ENCODE measurements around the gene ZNF32. TPM values are rescaled to one million over a fixed set of nuclear protein-coding genes. Genes with fewer than 3 reads are reported as not detected.
A peak's percentile ranks its signal among the peaks of the same experiment; 100 is the strongest.

The ZNF32 gene
- total and polyA plus RNA-seq, 8 donors, result 14.8 to 56.3 (median 22.1) TPM

GRCh38 chr10:43680035-43680434 is 31.4 kb upstream of the ZNF32 start:
- peak overlapping the region in 1 of 4 donors; percentile 22 for H3K27ac ChIP-seq
- H3K9me3 ChIP-seq, result no peaks in the 10 kb centered on the region
- TF ChIP-seq CTCF (IDR thresholded peaks at IDR 0.05), result no peak
- H3K27me3 ChIP-seq, result no peaks in the 10 kb centered on the region
- DNase-seq (no peak), ATAC-seq (peak; percentile 5 to 31 (median 19)), FAIRE-seq (no peak)
- intact Hi-C loops (cut with DNase I), result loop anchor here in 1 of 3 donors (10.0 kb wide), 1 partner anchor 635 kb away; no protein-coding TSS in a partner anchor
- peaks cover 0 to 8% (median 3%) of the 10 kb centered on the region in 3 donors for H3K4me1 ChIP-seq
- no peaks in the 10 kb centered on the region for H3K36me3 ChIP-seq
- 70 to 75% methylated on average over 4 of the region's 4 CpGs for WGBS, 2 donors
- H3K4me3 ChIP-seq, result no peak overlapping the region

GRCh38 chr10:43679509-43679908 is 30.8 kb upstream of the ZNF32 start:
- peak; percentile 96 to 98 (median 96) for ATAC-seq
- no peak for FAIRE-seq
- WGBS, 2 donors, result 10 to 11% methylated on average over 7 of the region's 7 CpGs
- no peak overlapping the region for H3K4me3 ChIP-seq
- DNase-seq, result peak; percentile 81 to 96 (median 93)
- H3K4me1 ChIP-seq, result peaks cover 0 to 8% (median 0%) of the 10 kb centered on the region in 3 donors
- no peaks in the 10 kb centered on the region for H3K9me3 ChIP-seq
- H3K36me3 ChIP-seq, result no peaks in the 10 kb centered on the region
- H3K27ac ChIP-seq, result peak overlapping the region in 1 of 4 donors; percentile 22
- no peaks in the 10 kb centered on the region for H3K27me3 ChIP-seq
- no peak for TF ChIP-seq CTCF (IDR thresholded peaks at IDR 0.05)
- intact Hi-C loops (cut with DNase I), result no loop called here

GRCh38 chr10:43678654-43679053 is 30.0 kb upstream of the ZNF32 start:
- Histone ChIP-seq H3K27ac (no peak overlapping the region), H3K27me3 (no peaks in the 10 kb centered on the region), H3K4me3 (no peak overlapping the region), H3K4me1 (peaks cover 0 to 8% (median 0%) of the 10 kb centered on the region in 3 donors), H3K9me3 (no peaks in the 10 kb centered on the region), H3K36me3 (no peaks in the 10 kb centered on the region)
- intact Hi-C loops (cut with DNase I), result no loop called here
- 89 to 93% methylated on average over 10 of the region's 10 CpGs for WGBS, 2 donors
- ATAC-seq, result no peak
- no peak for FAIRE-seq
- no peak for TF ChIP-seq CTCF (IDR thresholded peaks at IDR 0.05)
- DNase-seq, result no peak

GRCh38 chr10:43676901-43677300 is 28.2 kb upstream of the ZNF32 start:
- 93 to 94% methylated on average over 7 of the region's 7 CpGs for WGBS, 2 donors
- H3K9me3 ChIP-seq, result no peaks in the 10 kb centered on the region
- peaks cover 0 to 8% (median 0%) of the 10 kb centered on the region in 3 donors for H3K4me1 ChIP-seq
- no peak for ATAC-seq
- H3K36me3 ChIP-seq, result no peaks in the 10 kb centered on the region
- FAIRE-seq, result no peak
- no peak overlapping the region for H3K27ac ChIP-seq
- DNase-seq, result no peak
- no peak for TF ChIP-seq CTCF (IDR thresholded peaks at IDR 0.05)
- intact Hi-C loops (cut with DNase I), result no loop called here
- no peaks in the 10 kb centered on the region for H3K27me3 ChIP-seq
- H3K4me3 ChIP-seq, result no peak overlapping the region

- FAIRE-seq (no peak), ATAC-seq (no peak), DNase-seq (no peak)
- TF ChIP-seq CTCF (IDR thresholded peaks at IDR 0.05), result no peak
- no peak overlapping the region for H3K27ac ChIP-seq
- H3K9me3 ChIP-seq, result no peaks in the 10 kb centered on the region
- intact Hi-C loops (cut with DNase I), result no loop called here
- no peak overlapping the region for H3K4me3 ChIP-seq
- H3K36me3 ChIP-seq, result no peaks in the 10 kb centered on the region
- 81 to 82% methylated on average over 4 of the region's 4 CpGs for WGBS, 2 donors
- peaks cover 0 to 8% (median 0%) of the 10 kb centered on the region in 3 donors for H3K4me1 ChIP-seq
- no peaks in the 10 kb centered on the region for H3K27me3 ChIP-seq
Measured at GRCh38 chr10:43676331-43676730, 27.6 kb upstream of the ZNF32 start.
